Measurements from ENCODE around the gene ZNF319.

ZNF319 gene

DNA sequence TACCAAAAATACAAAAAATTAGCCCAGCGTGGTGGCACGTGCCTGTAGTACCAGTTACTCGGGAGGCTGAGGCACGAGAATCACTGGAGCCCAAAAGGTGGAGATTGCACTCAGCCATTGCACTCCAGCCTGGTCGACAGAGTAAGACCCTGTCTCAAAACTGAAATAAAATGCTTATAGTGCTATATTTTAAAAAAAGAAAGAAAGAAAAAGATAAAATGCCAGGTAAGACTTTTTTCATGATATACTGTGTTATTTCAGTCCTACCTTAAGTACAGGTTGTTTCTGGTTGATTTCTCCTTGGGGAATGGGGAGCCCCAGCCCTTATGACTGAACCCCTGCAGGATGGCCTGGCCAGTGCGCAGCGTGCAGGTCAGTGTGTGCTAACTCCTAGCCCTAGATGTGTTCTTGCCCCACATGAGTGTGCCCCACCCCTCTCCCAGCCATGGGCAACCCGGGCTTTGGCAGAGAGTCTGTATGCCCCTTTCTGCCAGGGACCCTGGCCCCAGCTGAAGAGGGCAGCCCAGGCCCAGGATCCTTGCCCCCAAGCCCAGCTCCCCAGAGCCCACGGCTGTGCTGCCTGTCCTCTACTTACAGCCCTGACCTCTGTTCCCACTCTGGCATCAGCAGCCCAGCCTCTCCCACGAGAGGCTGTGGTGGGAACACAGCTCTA is 30.9 kb downstream of the ZNF319 start:
- Histone ChIP-seq H3K27ac (no peak overlapping the region), H3K9me3 (no peaks in the 10 kb centered on the region), H3K27me3 (no peaks in the 10 kb centered on the region), H3K4me3 (ENCODE audit: low read depth in 1 of 2, low read length in 1 of 2) (no peak overlapping the region), H3K36me3 (no peaks in the 10 kb centered on the region), H3K4me1 (ENCODE audit: control insufficient read depth in 1 of 2, insufficient read depth in 1 of 2, low read depth in 1 of 2, low read length in 1 of 2) (no peaks in the 10 kb centered on the region)
- TF ChIP-seq, protein P1, sequence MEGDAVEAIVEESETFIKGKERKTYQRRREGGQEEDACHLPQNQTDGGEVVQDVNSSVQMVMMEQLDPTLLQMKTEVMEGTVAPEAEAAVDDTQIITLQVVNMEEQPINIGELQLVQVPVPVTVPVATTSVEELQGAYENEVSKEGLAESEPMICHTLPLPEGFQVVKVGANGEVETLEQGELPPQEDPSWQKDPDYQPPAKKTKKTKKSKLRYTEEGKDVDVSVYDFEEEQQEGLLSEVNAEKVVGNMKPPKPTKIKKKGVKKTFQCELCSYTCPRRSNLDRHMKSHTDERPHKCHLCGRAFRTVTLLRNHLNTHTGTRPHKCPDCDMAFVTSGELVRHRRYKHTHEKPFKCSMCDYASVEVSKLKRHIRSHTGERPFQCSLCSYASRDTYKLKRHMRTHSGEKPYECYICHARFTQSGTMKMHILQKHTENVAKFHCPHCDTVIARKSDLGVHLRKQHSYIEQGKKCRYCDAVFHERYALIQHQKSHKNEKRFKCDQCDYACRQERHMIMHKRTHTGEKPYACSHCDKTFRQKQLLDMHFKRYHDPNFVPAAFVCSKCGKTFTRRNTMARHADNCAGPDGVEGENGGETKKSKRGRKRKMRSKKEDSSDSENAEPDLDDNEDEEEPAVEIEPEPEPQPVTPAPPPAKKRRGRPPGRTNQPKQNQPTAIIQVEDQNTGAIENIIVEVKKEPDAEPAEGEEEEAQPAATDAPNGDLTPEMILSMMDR (IDR thresholded peaks at IDR 0.05), result no peak

DNA sequence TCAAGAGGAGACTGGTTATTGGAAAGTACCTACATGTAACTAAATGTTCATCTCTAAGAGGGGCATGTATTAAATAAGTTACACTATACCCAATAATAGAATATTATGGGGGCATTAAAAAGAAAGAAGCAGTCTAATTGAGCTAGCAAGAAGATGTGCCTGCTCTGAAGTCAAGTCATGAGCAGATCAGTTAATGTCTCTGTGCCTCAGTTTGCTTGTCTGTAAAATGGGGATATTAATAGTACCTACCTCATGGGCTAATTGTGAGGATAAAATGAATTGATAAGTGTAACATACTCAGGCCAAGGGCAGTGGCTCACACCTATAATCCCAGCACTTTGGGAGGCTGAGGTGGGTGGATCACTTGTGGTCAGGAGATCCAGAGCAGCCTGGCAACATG is 32.6 kb downstream of the ZNF319 start:
- no peaks in the 10 kb centered on the region for H3K9me3 ChIP-seq
- TF ChIP-seq, protein P1 (IDR thresholded peaks at IDR 0.05), result no peak
- no peak overlapping the region for H3K4me3 ChIP-seq (ENCODE audit: low read depth in 1 of 2, low read length in 1 of 2)
- no peaks in the 10 kb centered on the region for H3K27me3 ChIP-seq
- no peak overlapping the region for H3K27ac ChIP-seq
- H3K36me3 ChIP-seq, result no peaks in the 10 kb centered on the region
- no peaks in the 10 kb centered on the region for H3K4me1 ChIP-seq (ENCODE audit: control insufficient read depth in 1 of 2, insufficient read depth in 1 of 2, low read depth in 1 of 2, low read length in 1 of 2)

- Histone ChIP-seq H3K9me3 (no peaks in the 10 kb centered on the region), H3K27ac (no peak overlapping the region), H3K4me3 (ENCODE audit: low read depth in 1 of 2, low read length in 1 of 2) (no peak overlapping the region), H3K27me3 (no peaks in the 10 kb centered on the region), H3K36me3 (no peaks in the 10 kb centered on the region), H3K4me1 (ENCODE audit: control insufficient read depth in 1 of 2, insufficient read depth in 1 of 2, low read depth in 1 of 2, low read length in 1 of 2) (no peaks in the 10 kb centered on the region)
- TF ChIP-seq, protein P1 (IDR thresholded peaks at IDR 0.05), result no peak
These were observed 33.5 kb downstream of the ZNF319 start for GRCh38 chr16:57966986-57967385.

DNA sequence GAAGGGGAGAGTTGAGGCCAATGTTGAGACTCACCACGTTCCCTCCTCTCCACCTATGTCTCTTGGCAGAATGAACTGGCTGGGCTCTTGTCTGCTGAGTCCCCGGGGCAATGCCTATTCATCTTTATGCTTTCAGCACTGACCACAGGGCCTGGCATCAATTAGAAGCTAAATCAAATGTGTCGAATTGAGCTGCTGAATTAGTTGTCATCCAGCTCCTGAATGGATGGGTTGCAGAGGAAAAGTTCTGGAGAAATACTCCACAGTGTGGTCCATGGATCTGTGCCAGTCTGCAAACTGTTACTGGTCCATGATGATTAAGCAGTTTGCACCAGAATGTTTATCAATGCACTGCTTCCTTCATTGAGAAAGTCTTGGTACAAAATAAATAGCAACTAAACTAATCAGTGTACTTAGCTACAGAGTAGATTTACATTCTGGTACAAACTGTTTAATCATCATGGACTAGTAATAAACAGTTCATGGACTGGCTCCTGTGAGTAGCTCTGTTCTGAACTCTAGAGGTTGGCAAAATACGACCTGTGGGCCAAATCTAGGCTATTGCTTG is 34.2 kb downstream of the ZNF319 start:
- no peaks in the 10 kb centered on the region for H3K9me3 ChIP-seq
- no peak overlapping the region for H3K4me3 ChIP-seq (ENCODE audit: low read depth in 1 of 2, low read length in 1 of 2)
- no peaks in the 10 kb centered on the region for H3K4me1 ChIP-seq (ENCODE audit: control insufficient read depth in 1 of 2, insufficient read depth in 1 of 2, low read depth in 1 of 2, low read length in 1 of 2)
- no peaks in the 10 kb centered on the region for H3K27me3 ChIP-seq
- TF ChIP-seq, protein P1 (IDR thresholded peaks at IDR 0.05), result no peak
- no peak overlapping the region for H3K27ac ChIP-seq
- H3K36me3 ChIP-seq, result no peaks in the 10 kb centered on the region

DNA sequence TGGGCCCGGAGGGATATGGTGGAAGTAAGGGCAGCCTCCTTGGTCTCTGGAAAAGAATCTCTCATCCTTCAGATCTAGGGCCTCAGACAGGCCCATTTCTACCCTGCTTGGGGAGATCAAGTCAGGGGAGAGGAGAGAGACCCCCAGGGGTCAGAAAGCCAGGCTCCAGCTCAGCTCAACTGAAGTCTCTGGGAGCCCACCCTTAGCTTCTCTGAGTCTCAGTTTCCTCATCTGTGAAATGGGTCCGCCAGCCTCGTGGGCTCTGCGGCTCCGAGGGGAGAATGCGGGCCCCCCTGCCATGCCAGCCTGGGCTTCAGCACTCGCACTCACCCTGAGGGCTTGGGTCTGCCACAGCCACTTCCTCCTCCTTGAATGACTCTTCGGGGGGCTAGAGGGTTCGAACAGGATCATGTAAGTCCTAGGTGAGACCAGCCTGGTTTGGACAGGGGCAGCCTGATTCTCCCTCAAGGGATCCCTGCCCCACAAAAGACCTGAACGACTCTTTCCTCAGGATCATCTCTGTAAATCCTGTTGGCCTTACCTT is 36.2 kb downstream of the ZNF319 start:
- H3K27ac ChIP-seq, result no peak overlapping the region
- no peak overlapping the region for H3K4me3 ChIP-seq (ENCODE audit: low read depth in 1 of 2, low read length in 1 of 2)
- TF ChIP-seq, protein P1 (IDR thresholded peaks at IDR 0.05), result no peak
- no peaks in the 10 kb centered on the region for H3K27me3 ChIP-seq
- H3K4me1 ChIP-seq (ENCODE audit: control insufficient read depth in 1 of 2, insufficient read depth in 1 of 2, low read depth in 1 of 2, low read length in 1 of 2), result no peaks in the 10 kb centered on the region
- no peaks in the 10 kb centered on the region for H3K9me3 ChIP-seq
- H3K36me3 ChIP-seq, result no peaks in the 10 kb centered on the region
